GM23338 (cell line): ENCODE data around the gene TMEM238. TPM values are rescaled to one million over a fixed set of nuclear protein-coding genes. Genes with fewer than 3 reads are reported as not detected.

Source experiments
- ATAC-seq: fragments of 200-7000 bp; cut with Tn5 transposase; 3 replicates; pipeline ENCODE4 v1.9.1; 2020
- DNase-seq: peaks from one replicate; pipeline ENCODE4 v3.0.0-alpha.2; 2015; ENCODE audit warnings: low spot score
- H2AFZ ChIP-seq: fragments of 200-600 bp; sonication (generic); 2 replicates; pipeline ENCODE4 v1.8.0; 2016; ENCODE audit warnings: antibody characterized with exemption, mild to moderate bottlenecking, moderate library complexity
- H3F3A ChIP-seq: fragments of 200-600 bp; sonication (generic); replicated peaks from 2 replicates; pipeline ENCODE4 v1.8.0; 2017; ENCODE audit warnings: antibody characterized with exemption, mixed run types, low read depth
- H3K27ac ChIP-seq: fragments of 200-600 bp; sonication (generic); 2 replicates; pipeline ENCODE4 v1.6.1; 2016; ENCODE audit warnings: low read depth
- H3K27me3 ChIP-seq: fragments of 200-600 bp; sonication (generic); 2 replicates; pipeline ENCODE4 v1.8.0; 2016; ENCODE audit warnings: mild to moderate bottlenecking, mixed run types, moderate library complexity; ENCODE audit not compliant: insufficient read depth
- H3K36me3 ChIP-seq: fragments of 200-600 bp; sonication (generic); 2 replicates; pipeline ENCODE4 v1.8.0; 2016; ENCODE audit warnings: mild to moderate bottlenecking; ENCODE audit not compliant: insufficient read depth
- H3K4me1 ChIP-seq: fragments of 200-600 bp; sonication (generic); 2 replicates; pipeline ENCODE4 v1.8.0; 2016; ENCODE audit warnings: mild to moderate bottlenecking, moderate library complexity; ENCODE audit not compliant: insufficient read depth
- H3K4me2 ChIP-seq: fragments of 200-600 bp; sonication (generic); 2 replicates; pipeline ENCODE4 v1.7.1; 2017; ENCODE audit warnings: mixed run types
- H3K4me3 ChIP-seq: fragments of 200-600 bp; sonication (generic); 2 replicates; pipeline ENCODE4 v1.6.1; 2016; ENCODE audit warnings: mixed run types
- H3K79me2 ChIP-seq: fragments of 200-600 bp; sonication (generic); replicated peaks from 2 replicates; pipeline ENCODE4 v1.8.0; 2017; ENCODE audit warnings: mild to moderate bottlenecking; ENCODE audit not compliant: insufficient read depth
- H3K9me2 ChIP-seq: fragments of 200-600 bp; sonication (generic); 2 replicates; pipeline ENCODE4 v1.8.0; 2017; ENCODE audit not compliant: insufficient read depth
- H4K20me1 ChIP-seq: fragments of 200-600 bp; sonication (generic); replicated peaks from 2 replicates; pipeline ENCODE4 v1.8.0; 2017; ENCODE audit warnings: mild to moderate bottlenecking; ENCODE audit not compliant: insufficient read depth
- H3K27ac Mint-ChIP-seq: 2 replicates; pipeline ENCODE4 v1.8.0; 2020; ENCODE audit warnings: inconsistent platforms, mild to moderate bottlenecking, moderate library complexity, mixed read lengths
- H3K27me3 Mint-ChIP-seq: 3 replicates; pipeline ENCODE4 v1.8.0; 2022; ENCODE audit warnings: low read depth, mild to moderate bottlenecking, moderate library complexity, mixed read lengths, inconsistent platforms; ENCODE audit not compliant: insufficient read depth, poor library complexity
- H3K36me3 Mint-ChIP-seq: 3 replicates; pipeline ENCODE4 v1.8.0; 2021; ENCODE audit warnings: low read depth, mild to moderate bottlenecking, inconsistent platforms, moderate library complexity, mixed read lengths
- H3K4me1 Mint-ChIP-seq: 3 replicates; pipeline ENCODE4 v1.8.0; 2020; ENCODE audit warnings: mild to moderate bottlenecking, inconsistent platforms, mixed read lengths
- H3K4me3 Mint-ChIP-seq: 3 replicates; pipeline ENCODE4 v1.8.0; 2021; ENCODE audit warnings: moderate library complexity, mild to moderate bottlenecking, inconsistent platforms, mixed read lengths
- H3K9me3 Mint-ChIP-seq: 3 replicates; pipeline ENCODE4 v1.8.0; 2020; ENCODE audit warnings: moderate library complexity, mild to moderate bottlenecking, inconsistent platforms, mixed read lengths
- CREB1 ChIP-seq: fragments of 250-450 bp; sonication (Bioruptor Pico); IDR thresholded peaks from 2 replicates; pipeline ENCODE4 v1.5.0; 2020; ENCODE audit warnings: low read depth, mild to moderate bottlenecking, moderate library complexity
- CTCF ChIP-seq, 2 experiments: fragments of 200-600 bp in 1 of 2; sonication (generic) in 1 of 2; conservative IDR thresholded peaks; 2 replicates each; pipeline versions ENCODE4 v1.5.1 to v1.6.1; 2016 to 2017; ENCODE audit warnings: antibody characterized with exemption in 2 of 2, low read depth in 2 of 2, mild to moderate bottlenecking in 2 of 2, moderate library complexity in 1 of 2
- ETS1 ChIP-seq: IDR thresholded peaks from 2 replicates; pipeline ENCODE4 v1.6.1; 2016; ENCODE audit warnings: antibody characterized with exemption
- EZH2phosphoT487 ChIP-seq: fragments of 200-600 bp; sonication (generic); IDR thresholded peaks from one replicate; pipeline ENCODE4 v1.8.1; 2018; ENCODE audit warnings: antibody characterized with exemption; ENCODE audit not compliant: unreplicated experiment
- JUNB ChIP-seq: IDR thresholded peaks from one replicate; pipeline ENCODE4 v1.6.1; 2016; ENCODE audit warnings: antibody characterized with exemption; ENCODE audit not compliant: unreplicated experiment
- NANOG ChIP-seq: IDR thresholded peaks from 2 replicates; pipeline ENCODE4 v1.6.1; 2016; ENCODE audit warnings: antibody characterized with exemption, borderline replicate concordance
- REST ChIP-seq: IDR thresholded peaks from one replicate; pipeline ENCODE4 v1.6.1; 2018; ENCODE audit warnings: antibody characterized with exemption; ENCODE audit not compliant: unreplicated experiment
- ZNF114 ChIP-seq: fragments of 250-450 bp; sonication (Bioruptor Pico); IDR thresholded peaks from 2 replicates; pipeline ENCODE4 v1.5.0; 2020; ENCODE audit warnings: mild to moderate bottlenecking, moderate library complexity
- polyA plus RNA-seq: library from polyadenylated mRNA; unstranded; fragments of >200 nt; fragmentation: Nextera tagmentation; extraction: Ambion mirVana; gene quantifications from 2 replicates; pipeline ENCODE4 v1.2.1, GENCODE V29; 2016
- total RNA-seq: library from RNA; depleted of rRNA; stranded (reverse); fragments of >200 nt; shearing (Covaris generic); gene quantifications from 2 replicates; pipeline ENCODE4 v1.2.3, GENCODE V29; 2014

TMEM238 gene
- total and polyA plus RNA-seq, 2 experiments from 2014 or later: 0.55 to 7.5 TPM

GRCh38 chr19:55368106-55368505 is 16.0 kb downstream of the TMEM238 start (continued):
- no peak for TF ChIP-seq REST
- TF ChIP-seq ETS1: no peak

GRCh38 chr19:55366790-55367189 is 17.3 kb downstream of the TMEM238 start:
- no peaks in the 10 kb centered on the region for H3K79me2 ChIP-seq
- no peaks in the 10 kb centered on the region for H4K20me1 ChIP-seq
- H3K27ac Mint-ChIP-seq: no peak overlapping the region
- peaks cover 48% of the 10 kb centered on the region for H3K27me3 ChIP-seq
- no peak overlapping the region for H3K4me2 ChIP-seq
- H3K9me3 Mint-ChIP-seq: no peaks in the 10 kb centered on the region; the same call in 1 of the 3 replicates
- H3F3A ChIP-seq: peaks cover 4% of the 10 kb centered on the region; the same call in 1 of the 2 replicates
- H3K36me3 Mint-ChIP-seq: no peaks in the 10 kb centered on the region; the same call in 2 of the 3 replicates
- no peak overlapping the region for H3K4me3 Mint-ChIP-seq
- DNase-seq (no peak), ATAC-seq (no peak)
- H3K4me3 ChIP-seq: no peak overlapping the region
- no peak overlapping the region for H3K27ac ChIP-seq
- no peaks in the 10 kb centered on the region for H3K36me3 ChIP-seq
- H3K27me3 Mint-ChIP-seq: peaks cover 47% of the 10 kb centered on the region
- H2AFZ ChIP-seq: no peak overlapping the region
- peaks cover 21% of the 10 kb centered on the region for H3K4me1 Mint-ChIP-seq
- peaks cover 2% of the 10 kb centered on the region; the same call in 1 of the 2 replicates for H3K4me1 ChIP-seq
- no peaks in the 10 kb centered on the region for H3K9me2 ChIP-seq
- TF ChIP-seq JUNB: no peak
- no peak for TF ChIP-seq NANOG
- TF ChIP-seq ZNF114 (CRISPR knock-in tag): no peak
- no peak for TF ChIP-seq CREB1 (CRISPR knock-in tag)
- no peak for TF ChIP-seq EZH2phosphoT487
- TF ChIP-seq CTCF (conservative IDR thresholded peaks at IDR 0.05; ENCODE audit: low read depth in 2 of 2): no peak
- no peak for TF ChIP-seq REST
